ENCODE measurements around the gene ADAMTSL5.

DNA sequence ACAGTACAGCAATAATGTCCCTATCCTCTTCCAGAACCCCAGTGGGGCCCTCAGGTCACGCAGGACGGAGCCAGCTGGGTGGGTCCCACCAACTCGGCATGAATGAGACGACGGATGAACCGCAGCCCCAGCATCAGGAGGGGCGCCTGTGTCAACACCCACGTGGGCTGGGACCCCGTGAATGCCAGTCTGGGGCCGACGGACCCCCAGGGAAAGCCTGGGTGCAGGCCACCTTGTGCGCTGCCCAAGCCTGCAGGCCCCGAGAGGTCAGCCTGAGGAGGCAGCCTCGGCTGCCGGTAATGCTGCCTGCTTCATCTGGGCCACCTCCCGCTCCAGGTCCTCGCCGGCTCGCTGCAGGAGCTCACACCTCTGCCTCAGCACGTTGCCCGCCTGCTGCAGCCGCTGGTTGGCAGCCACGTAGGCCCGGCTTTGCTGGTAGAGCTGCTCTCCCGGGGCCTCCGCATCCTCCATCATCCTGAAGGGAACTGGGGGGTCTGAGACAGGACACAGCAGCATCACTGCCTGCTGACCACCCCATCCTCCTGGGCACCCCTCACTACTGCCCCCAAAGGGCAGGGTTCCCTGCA, 38.0 kb downstream of the ADAMTSL5 start:
- TF ChIP-seq, protein P1, sequence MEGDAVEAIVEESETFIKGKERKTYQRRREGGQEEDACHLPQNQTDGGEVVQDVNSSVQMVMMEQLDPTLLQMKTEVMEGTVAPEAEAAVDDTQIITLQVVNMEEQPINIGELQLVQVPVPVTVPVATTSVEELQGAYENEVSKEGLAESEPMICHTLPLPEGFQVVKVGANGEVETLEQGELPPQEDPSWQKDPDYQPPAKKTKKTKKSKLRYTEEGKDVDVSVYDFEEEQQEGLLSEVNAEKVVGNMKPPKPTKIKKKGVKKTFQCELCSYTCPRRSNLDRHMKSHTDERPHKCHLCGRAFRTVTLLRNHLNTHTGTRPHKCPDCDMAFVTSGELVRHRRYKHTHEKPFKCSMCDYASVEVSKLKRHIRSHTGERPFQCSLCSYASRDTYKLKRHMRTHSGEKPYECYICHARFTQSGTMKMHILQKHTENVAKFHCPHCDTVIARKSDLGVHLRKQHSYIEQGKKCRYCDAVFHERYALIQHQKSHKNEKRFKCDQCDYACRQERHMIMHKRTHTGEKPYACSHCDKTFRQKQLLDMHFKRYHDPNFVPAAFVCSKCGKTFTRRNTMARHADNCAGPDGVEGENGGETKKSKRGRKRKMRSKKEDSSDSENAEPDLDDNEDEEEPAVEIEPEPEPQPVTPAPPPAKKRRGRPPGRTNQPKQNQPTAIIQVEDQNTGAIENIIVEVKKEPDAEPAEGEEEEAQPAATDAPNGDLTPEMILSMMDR (IDR thresholded peaks at IDR 0.05) = no peak
- TF ChIP-seq POLR2AphosphoS5 (IDR thresholded peaks at IDR 0.05; ENCODE audit: low read depth, low read length) (no peak), SIN3A (IDR thresholded peaks at IDR 0.05; ENCODE audit: borderline replicate concordance, insufficient read depth, low read depth, low read length) (no peak), REST (IDR thresholded peaks at IDR 0.05; ENCODE audit: insufficient read depth in 1 of 2, low read depth in 2 of 2, low read length in 1 of 2) (no peak), TCF7L2 (IDR thresholded peaks at IDR 0.05; ENCODE audit: low read depth, low read length) (no peak)

Data from Panc1 (cell line).